Measurements from ENCODE around the gene GID4. TPM values are rescaled to one million over a fixed set of nuclear protein-coding genes. Genes with fewer than 3 reads are reported as not detected.

GID4 gene
- total and polyA plus RNA-seq, 4 donors: 1.7 to 4.9 (median 3.7) TPM

GRCh38 chr17:18115517-18115916 is 76.3 kb downstream of the GID4 start (continued):
- TF ChIP-seq MAX (IDR thresholded peaks at IDR 0.05) (peak; percentile 96), RAD21 (IDR thresholded peaks at IDR 0.05) (peak in 1 of 2 donors; percentile 50), ATF3 (IDR thresholded peaks at IDR 0.05) (no peak), EGR1 (IDR thresholded peaks at IDR 0.05; ENCODE audit: low read depth in 2 of 2) (peak in 1 of 2 donors; percentile 65), RXRA (IDR thresholded peaks at IDR 0.05) (peak; percentile 95), REST (IDR thresholded peaks at IDR 0.05) (peak; percentile 52), NR2F2 (IDR thresholded peaks at IDR 0.05) (peak; percentile 82)

- H3K27ac ChIP-seq (ENCODE audit: low read depth in 1 of 2, low read length in 2 of 2): peak overlapping the region; percentile 83 to 94
- H3K4me1 ChIP-seq (ENCODE audit: control insufficient read depth in 4 of 4, insufficient read depth in 4 of 4, low read length in 3 of 4): peaks cover 10 to 63% (median 41%) of the 10 kb centered on the region in 4 donors
- WGBS: 43% methylated on average over 5 of the region's 5 CpGs
- H3K9me3 ChIP-seq (ENCODE audit: control insufficient read depth in 4 of 4, low read length in 3 of 4): no peaks in the 10 kb centered on the region
- no peak for DNase-seq (ENCODE audit: low spot score)
- TF ChIP-seq NR2F2 (IDR thresholded peaks at IDR 0.05): no peak
- no peak for TF ChIP-seq ATF3 (IDR thresholded peaks at IDR 0.05)
- TF ChIP-seq JUND (IDR thresholded peaks at IDR 0.05): no peak
- TF ChIP-seq SP1 (IDR thresholded peaks at IDR 0.05): no peak
- TF ChIP-seq RAD21 (IDR thresholded peaks at IDR 0.05): no peak
- TF ChIP-seq REST (IDR thresholded peaks at IDR 0.05): no peak
- no peak for TF ChIP-seq FOXA1 (IDR thresholded peaks at IDR 0.05)
- TF ChIP-seq GABPA (IDR thresholded peaks at IDR 0.05 in 1 of 2, conservative IDR thresholded peaks at IDR 0.05 in 1 of 2): no peak
- TF ChIP-seq MAX (IDR thresholded peaks at IDR 0.05): no peak
- TF ChIP-seq FOXA2 (IDR thresholded peaks at IDR 0.05): no peak
- no peak for TF ChIP-seq YY1 (IDR thresholded peaks at IDR 0.05)
- no peak for TF ChIP-seq ZBTB33 (IDR thresholded peaks at IDR 0.05)
- no peak for TF ChIP-seq EGR1 (IDR thresholded peaks at IDR 0.05; ENCODE audit: low read depth in 2 of 2)
- TF ChIP-seq TAF1 (conservative IDR thresholded peaks at IDR 0.05): no peak
- TF ChIP-seq CTCF (IDR thresholded peaks at IDR 0.05; ENCODE audit: low read depth, low read length, missing input control): no peak
- TF ChIP-seq HNF4A (conservative IDR thresholded peaks at IDR 0.05): no peak
- no peaks in the 10 kb centered on the region for H3K27me3 ChIP-seq (ENCODE audit: control insufficient read depth in 4 of 4, insufficient read depth in 4 of 4, low read length in 3 of 4)
- H3K36me3 ChIP-seq (ENCODE audit: control insufficient read depth in 4 of 4, insufficient read depth in 3 of 4, low read depth in 1 of 4, low read length in 3 of 4): no peaks in the 10 kb centered on the region
- peak overlapping the region; percentile 12 to 71 (median 49) for H3K4me3 ChIP-seq (ENCODE audit: low read depth in 1 of 3, low read length in 3 of 3)
- peak overlapping the region; percentile 24 to 80 for H3K9ac ChIP-seq (ENCODE audit: low read depth in 1 of 2, low read length in 2 of 2)
Observed at GRCh38 chr17:18116078-18116477, 76.9 kb downstream of the GID4 start.
